ENCODE data around the gene MORN1.

DNA sequence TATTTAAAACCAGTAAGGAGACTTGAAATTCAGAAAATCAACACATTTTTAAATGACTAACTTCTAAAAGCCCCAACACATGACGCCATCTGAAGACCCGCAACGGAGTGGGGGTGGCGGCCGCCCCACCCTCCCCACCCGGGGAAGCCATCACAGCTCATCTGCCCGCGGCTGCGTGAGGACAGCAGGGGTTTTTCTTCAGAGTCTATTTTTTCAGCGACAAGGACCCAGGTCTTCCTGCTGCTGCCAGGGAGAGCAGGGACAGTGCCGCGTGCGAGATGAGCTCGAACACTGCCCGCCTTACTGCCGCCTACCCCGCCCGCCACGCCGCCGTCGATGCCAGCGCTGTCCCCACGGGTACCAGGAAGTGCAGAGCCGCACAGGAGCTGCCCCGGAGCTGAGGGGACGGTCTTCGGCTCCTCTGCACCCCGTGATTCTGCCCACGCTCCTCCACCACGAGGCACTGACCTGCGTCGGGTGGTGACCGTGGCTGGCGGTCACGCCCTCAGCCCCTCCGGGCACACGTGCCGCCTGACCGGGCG is 84.2 kb downstream of the MORN1 start:
- TF ChIP-seq EZH2 (IDR thresholded peaks at IDR 0.05; ENCODE audit: low read depth, unreplicated experiment) (no peak), POLR2AphosphoS5 (IDR thresholded peaks at IDR 0.05; ENCODE audit: low read depth) (no peak), CREB1 (CRISPR knock-in tag; IDR thresholded peaks at IDR 0.05; ENCODE audit: low read depth) (no peak), NANOG (IDR thresholded peaks at IDR 0.05; ENCODE audit: borderline replicate concordance) (no peak), EZH2phosphoT487 (IDR thresholded peaks at IDR 0.05; ENCODE audit: unreplicated experiment) (no peak), ZNF114 (CRISPR knock-in tag; IDR thresholded peaks at IDR 0.05) (no peak), JUNB (IDR thresholded peaks at IDR 0.05; ENCODE audit: unreplicated experiment) (no peak)
- TF ChIP-seq, protein P1, sequence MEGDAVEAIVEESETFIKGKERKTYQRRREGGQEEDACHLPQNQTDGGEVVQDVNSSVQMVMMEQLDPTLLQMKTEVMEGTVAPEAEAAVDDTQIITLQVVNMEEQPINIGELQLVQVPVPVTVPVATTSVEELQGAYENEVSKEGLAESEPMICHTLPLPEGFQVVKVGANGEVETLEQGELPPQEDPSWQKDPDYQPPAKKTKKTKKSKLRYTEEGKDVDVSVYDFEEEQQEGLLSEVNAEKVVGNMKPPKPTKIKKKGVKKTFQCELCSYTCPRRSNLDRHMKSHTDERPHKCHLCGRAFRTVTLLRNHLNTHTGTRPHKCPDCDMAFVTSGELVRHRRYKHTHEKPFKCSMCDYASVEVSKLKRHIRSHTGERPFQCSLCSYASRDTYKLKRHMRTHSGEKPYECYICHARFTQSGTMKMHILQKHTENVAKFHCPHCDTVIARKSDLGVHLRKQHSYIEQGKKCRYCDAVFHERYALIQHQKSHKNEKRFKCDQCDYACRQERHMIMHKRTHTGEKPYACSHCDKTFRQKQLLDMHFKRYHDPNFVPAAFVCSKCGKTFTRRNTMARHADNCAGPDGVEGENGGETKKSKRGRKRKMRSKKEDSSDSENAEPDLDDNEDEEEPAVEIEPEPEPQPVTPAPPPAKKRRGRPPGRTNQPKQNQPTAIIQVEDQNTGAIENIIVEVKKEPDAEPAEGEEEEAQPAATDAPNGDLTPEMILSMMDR (conservative IDR thresholded peaks at IDR 0.05; ENCODE audit: low read depth in 2 of 2) = no peak
- TF ChIP-seq, protein P2, sequence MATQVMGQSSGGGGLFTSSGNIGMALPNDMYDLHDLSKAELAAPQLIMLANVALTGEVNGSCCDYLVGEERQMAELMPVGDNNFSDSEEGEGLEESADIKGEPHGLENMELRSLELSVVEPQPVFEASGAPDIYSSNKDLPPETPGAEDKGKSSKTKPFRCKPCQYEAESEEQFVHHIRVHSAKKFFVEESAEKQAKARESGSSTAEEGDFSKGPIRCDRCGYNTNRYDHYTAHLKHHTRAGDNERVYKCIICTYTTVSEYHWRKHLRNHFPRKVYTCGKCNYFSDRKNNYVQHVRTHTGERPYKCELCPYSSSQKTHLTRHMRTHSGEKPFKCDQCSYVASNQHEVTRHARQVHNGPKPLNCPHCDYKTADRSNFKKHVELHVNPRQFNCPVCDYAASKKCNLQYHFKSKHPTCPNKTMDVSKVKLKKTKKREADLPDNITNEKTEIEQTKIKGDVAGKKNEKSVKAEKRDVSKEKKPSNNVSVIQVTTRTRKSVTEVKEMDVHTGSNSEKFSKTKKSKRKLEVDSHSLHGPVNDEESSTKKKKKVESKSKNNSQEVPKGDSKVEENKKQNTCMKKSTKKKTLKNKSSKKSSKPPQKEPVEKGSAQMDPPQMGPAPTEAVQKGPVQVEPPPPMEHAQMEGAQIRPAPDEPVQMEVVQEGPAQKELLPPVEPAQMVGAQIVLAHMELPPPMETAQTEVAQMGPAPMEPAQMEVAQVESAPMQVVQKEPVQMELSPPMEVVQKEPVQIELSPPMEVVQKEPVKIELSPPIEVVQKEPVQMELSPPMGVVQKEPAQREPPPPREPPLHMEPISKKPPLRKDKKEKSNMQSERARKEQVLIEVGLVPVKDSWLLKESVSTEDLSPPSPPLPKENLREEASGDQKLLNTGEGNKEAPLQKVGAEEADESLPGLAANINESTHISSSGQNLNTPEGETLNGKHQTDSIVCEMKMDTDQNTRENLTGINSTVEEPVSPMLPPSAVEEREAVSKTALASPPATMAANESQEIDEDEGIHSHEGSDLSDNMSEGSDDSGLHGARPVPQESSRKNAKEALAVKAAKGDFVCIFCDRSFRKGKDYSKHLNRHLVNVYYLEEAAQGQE (IDR thresholded peaks at IDR 0.05; ENCODE audit: unreplicated experiment) = no peak

Data from GM23338 (cell line).